Motor neuron (in vitro differentiated cells): ENCODE results near the gene RLF. TPM values are rescaled to one million over a fixed set of nuclear protein-coding genes. Genes with fewer than 3 reads are reported as not detected.

Experiments used
- ATAC-seq, 8 experiments: fragments of 200-7000 bp; cut with Tn5 transposase; replicated peaks in 6 of 8; 2 replicates each; pipeline ENCODE4 v1.8.0; 2021; ENCODE audit warnings: mild to moderate bottlenecking in 8 of 8, moderate library complexity in 8 of 8
- H3K27ac ChIP-seq, 2 donors: fragments of 250-450 bp; sonication (Bioruptor Pico); 2 replicates each; pipeline ENCODE4 v1.9.0; 2021; ENCODE audit warnings: antibody characterized with exemption in 2 of 2, mild to moderate bottlenecking in 2 of 2, moderate library complexity in 1 of 2
- H3K4me1 ChIP-seq, 2 donors: fragments of 250-450 bp; sonication (Bioruptor Pico); replicated peaks in 1 of 2; 2 replicates each; pipeline ENCODE4 v1.6.1; 2021; ENCODE audit warnings: antibody characterized with exemption in 2 of 2, mild to moderate bottlenecking in 2 of 2, moderate library complexity in 1 of 2
- H3K4me3 ChIP-seq, 5 donors: fragments of 250-450 bp; sonication (Bioruptor Pico); 2 replicates each; pipeline ENCODE4 v1.9.0; 2021; ENCODE audit warnings: antibody characterized with exemption in 5 of 5, mild to moderate bottlenecking in 5 of 5, moderate library complexity in 4 of 5
- WGBS, 10 experiments: fragments of 450-650 bp; shearing (Covaris generic); methylation state at CpG; one replicate each; pipeline ENCODE4 v1.0.0; 2022; 5-methylcytosine and 5-hydroxymethylcytosine counted together
- in situ Hi-C, 9 experiments: fragments of 400-800 bp; cut with MboI; loops; one replicate each; pipeline ENCODE4 v1.15.0; 2021; ENCODE audit warnings: low sequenced_read_pairs in 9 of 9, low pct_unique_long_range_greater_than_20kb in 2 of 9; ENCODE audit not compliant: unreplicated experiment in 9 of 9
- total RNA-seq, 8 experiments: library from RNA; unstranded; fragments of 300-600 nt; gene quantifications; 2 replicates each; pipeline versions ENCODE4 v1.2.3 to v1.2.4, GENCODE V29; 2022

RLF gene, protein sequence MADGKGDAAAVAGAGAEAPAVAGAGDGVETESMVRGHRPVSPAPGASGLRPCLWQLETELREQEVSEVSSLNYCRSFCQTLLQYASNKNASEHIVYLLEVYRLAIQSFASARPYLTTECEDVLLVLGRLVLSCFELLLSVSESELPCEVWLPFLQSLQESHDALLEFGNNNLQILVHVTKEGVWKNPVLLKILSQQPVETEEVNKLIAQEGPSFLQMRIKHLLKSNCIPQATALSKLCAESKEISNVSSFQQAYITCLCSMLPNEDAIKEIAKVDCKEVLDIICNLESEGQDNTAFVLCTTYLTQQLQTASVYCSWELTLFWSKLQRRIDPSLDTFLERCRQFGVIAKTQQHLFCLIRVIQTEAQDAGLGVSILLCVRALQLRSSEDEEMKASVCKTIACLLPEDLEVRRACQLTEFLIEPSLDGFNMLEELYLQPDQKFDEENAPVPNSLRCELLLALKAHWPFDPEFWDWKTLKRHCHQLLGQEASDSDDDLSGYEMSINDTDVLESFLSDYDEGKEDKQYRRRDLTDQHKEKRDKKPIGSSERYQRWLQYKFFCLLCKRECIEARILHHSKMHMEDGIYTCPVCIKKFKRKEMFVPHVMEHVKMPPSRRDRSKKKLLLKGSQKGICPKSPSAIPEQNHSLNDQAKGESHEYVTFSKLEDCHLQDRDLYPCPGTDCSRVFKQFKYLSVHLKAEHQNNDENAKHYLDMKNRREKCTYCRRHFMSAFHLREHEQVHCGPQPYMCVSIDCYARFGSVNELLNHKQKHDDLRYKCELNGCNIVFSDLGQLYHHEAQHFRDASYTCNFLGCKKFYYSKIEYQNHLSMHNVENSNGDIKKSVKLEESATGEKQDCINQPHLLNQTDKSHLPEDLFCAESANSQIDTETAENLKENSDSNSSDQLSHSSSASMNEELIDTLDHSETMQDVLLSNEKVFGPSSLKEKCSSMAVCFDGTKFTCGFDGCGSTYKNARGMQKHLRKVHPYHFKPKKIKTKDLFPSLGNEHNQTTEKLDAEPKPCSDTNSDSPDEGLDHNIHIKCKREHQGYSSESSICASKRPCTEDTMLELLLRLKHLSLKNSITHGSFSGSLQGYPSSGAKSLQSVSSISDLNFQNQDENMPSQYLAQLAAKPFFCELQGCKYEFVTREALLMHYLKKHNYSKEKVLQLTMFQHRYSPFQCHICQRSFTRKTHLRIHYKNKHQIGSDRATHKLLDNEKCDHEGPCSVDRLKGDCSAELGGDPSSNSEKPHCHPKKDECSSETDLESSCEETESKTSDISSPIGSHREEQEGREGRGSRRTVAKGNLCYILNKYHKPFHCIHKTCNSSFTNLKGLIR (N-terminal part only)
- total RNA-seq = 10 to 100 TPM in 7 of 8 experiments, 1 to 10 TPM in 1; 8.8 to 61.1 (median 31.2) TPM

DNA sequence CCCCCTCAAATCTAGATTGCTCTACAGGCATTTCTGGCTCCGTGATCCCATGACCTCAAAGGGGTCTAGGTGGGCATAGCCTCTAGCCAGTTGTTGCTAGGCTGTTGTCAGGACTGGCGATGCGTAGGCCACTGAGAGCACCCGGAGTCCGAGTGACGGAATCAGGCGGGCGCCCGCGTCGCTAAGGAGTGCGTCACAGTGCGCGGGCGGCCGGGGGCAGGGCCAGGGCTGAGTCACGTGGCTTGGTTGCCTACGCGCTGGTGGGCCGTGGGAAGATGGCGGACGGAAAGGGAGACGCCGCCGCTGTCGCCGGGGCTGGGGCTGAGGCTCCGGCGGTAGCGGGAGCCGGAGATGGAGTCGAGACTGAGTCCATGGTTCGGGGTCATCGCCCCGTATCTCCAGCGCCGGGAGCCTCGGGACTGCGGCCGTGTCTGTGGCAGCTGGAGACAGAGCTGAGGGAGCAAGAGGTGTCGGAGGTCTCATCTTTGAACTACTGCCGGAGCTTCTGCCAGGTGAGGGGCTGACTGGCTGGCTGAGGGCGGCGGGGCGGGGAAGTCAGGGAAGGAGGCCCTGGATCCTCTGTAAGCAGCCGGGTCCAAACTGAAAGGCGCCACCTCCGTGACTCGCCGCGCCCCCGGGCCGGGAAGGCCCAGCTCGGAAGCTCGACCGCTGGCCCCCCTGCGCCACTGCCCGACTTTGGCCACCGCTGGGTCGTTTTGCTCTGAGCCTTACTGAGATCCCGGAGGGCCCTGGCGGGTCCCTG lies at the start of gene RLF:
TSS of gene RLF (plus strand) at position 263 of the 763 bp plus-strand sequence. CDS start at position 276, 13 bp downstream.
- 0 to 7% (median 1%) methylated on average over 1 to 32 of the region's 62 CpGs; no CpG with 5 or more reads in 3 of the 10 experiments for WGBS, 10 experiments
- in situ Hi-C loops = no loop called here
- peak; percentile 95 to 99 (median 98) for ATAC-seq
- Histone ChIP-seq H3K4me3 (peak within 1 kb of the TSS; percentile 71 to 89 (median 86)), H3K4me1 (peaks cover 18 to 24% of the 10 kb centered on the region in 2 donors), H3K27ac (peak within 1 kb of the TSS; percentile 93 to 98)

DNA sequence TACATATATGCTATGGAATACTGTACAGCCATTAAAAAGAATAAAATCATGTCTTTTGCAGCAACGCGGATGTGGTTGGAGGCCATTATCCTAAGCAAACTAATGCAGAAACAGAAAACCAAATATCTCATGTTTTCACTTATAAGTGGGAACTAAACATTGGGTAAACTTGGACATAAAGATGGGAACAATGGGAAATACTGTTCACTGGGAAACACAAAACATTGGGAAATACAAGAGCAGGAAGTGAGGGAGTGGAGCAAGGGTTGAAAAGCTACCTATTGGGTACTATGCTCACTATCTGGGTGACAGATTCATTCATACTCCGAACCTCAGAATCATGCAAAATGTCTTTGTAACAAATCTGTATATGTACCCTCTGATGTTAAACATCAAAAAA lies 46.8 kb upstream of the RLF start:
- ATAC-seq = no peak
- Histone ChIP-seq H3K4me1 (no peaks in the 10 kb centered on the region), H3K4me3 (no peak overlapping the region), H3K27ac (no peak overlapping the region)
- in situ Hi-C loops = no loop called here
- 50 to 84% (median 75%) methylated on average over 1 to 3 of the region's 3 CpGs for WGBS, 10 experiments

DNA sequence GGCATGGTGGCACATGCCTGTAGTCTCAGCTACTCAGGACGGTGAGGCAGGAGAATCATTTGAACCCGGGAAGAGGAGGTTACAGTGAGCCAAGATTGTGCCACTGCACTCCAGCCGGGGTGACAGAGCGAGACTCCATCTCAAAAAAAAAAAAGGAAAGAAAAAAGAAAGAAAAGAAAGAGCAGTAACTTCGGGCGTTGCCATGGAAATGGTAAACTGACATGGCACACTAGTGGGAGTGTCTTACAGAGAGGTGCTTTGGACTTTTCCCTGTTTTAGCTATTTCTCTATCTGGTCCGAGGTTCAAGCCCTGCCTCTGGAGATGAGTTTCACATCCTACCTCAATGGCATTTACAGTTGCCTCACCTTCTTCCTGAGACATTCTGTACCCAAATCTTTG lies 41.1 kb upstream of the RLF start:
- WGBS, 10 experiments = 27 to 100% (median 58%) methylated on average over 1 to 7 of the region's 7 CpGs; no CpG with 5 or more reads in 2 of the 10 experiments
- no peak for ATAC-seq
- Histone ChIP-seq H3K4me3 (no peak overlapping the region), H3K4me1 (no peaks in the 10 kb centered on the region), H3K27ac (no peak overlapping the region)
- in situ Hi-C loops = no loop called here

DNA sequence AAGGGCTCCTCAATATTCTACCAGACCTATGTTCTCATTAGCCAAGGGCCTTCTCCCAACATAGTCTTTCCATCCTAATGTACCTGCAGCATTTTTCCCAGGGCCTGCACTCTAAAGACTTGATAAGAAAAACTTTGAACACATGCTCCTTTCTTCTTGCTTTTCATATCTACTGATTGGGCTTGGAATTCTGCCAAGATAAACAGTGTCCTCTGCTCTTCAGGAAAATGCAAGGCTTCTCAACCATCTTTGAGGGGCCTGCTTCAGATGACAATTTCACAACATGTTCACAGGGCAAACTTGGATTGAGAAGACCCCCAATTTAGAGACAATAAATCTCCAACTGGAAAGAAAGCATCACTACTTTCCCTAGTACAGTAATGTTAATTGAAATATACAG lies 38.3 kb upstream of the RLF start:
- ATAC-seq = no peak
- Histone ChIP-seq H3K4me3 (no peak overlapping the region), H3K4me1 (no peaks in the 10 kb centered on the region), H3K27ac (no peak overlapping the region)
- in situ Hi-C loops = no loop called here

DNA sequence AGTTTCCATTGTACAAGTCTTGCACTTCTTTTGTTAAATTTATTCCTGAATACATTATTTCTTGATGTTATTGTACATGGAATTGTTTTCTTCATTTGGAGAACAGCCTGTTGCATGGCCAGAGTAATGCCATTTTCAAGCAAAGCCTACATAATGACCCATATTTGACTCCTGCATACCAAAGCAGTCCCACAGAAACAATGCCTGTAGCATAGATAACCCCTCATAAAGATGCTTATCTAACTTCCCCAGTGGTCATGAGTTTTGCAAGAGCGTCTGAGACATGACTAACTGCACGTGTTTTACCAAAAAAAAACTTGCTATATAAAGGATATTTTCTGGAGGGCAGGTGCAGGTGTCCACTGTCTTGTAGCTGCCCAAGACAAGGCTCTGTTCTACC lies 30.3 kb upstream of the RLF start:
- WGBS, 10 experiments = 0 to 88% (median 75%) methylated on average over 2 of the region's 2 CpGs; no CpG with 5 or more reads in 1 of the 10 experiments
- in situ Hi-C loops = loop anchor here in 4 of 9 experiments (25.0 kb wide), 3 partner anchors 181 to 281 kb away; partner anchors contain the start of gene COL9A2 (in 1 of the 4)
- Histone ChIP-seq H3K4me1 (no peaks in the 10 kb centered on the region), H3K4me3 (no peak overlapping the region), H3K27ac (no peak overlapping the region)
- ATAC-seq = no peak

DNA sequence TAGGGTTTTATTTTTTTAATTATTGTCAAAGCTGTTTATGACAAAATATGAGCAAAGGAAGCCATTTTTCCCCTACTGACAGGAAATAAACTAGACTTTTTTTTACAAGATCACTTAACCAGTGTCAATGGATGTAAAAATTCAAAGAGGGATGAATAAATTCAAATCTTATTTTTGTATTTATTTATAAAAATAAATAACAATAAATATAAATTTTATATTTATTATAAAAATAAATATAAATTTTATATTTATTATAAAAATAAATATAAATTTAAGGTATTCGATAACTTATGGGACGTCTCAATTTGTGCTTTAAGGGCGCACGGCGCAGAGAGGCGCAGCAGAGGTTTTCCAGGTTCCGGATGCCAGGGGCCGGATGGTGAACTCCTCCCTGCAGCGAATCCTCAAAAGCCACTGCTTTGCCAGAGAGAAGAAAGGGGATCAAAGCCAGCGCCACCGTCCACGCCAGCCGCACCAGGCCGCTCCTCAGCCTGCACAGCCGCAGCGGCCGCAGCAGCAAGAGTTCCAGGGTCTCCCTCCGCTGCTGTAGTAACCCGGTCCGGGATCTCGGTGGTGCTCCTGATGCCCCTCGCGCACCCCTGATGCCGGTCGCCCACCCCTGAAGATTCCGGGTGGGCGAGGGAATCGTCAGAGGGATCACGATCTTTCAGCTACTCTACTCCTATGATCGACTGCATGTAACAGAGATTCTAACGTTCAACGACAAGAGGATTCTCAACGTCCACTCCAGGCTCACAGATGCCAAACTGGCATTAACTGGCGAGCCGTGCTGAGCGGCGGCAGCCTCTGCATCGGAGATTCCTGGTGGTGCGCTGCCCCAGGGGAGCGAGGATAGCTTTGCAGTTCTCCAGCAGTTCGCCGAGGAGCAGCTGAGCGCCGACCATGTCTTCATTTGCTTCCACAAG lies 28.5 kb upstream of the RLF start:
- no peak overlapping the region for H3K27ac ChIP-seq
- no peaks in the 10 kb centered on the region for H3K4me1 ChIP-seq
- no peak overlapping the region for H3K4me3 ChIP-seq
- in situ Hi-C loops = loop anchor here in 4 of 9 experiments (25.0 kb wide), 3 partner anchors 180 to 280 kb away; partner anchors contain the start of gene COL9A2 (in 1 of the 4)
- ATAC-seq = peak in 1 of 8 experiments; percentile 85
- WGBS, 10 experiments = 17 to 97% (median 78%) methylated on average over 1 to 39 of the region's 44 CpGs

DNA sequence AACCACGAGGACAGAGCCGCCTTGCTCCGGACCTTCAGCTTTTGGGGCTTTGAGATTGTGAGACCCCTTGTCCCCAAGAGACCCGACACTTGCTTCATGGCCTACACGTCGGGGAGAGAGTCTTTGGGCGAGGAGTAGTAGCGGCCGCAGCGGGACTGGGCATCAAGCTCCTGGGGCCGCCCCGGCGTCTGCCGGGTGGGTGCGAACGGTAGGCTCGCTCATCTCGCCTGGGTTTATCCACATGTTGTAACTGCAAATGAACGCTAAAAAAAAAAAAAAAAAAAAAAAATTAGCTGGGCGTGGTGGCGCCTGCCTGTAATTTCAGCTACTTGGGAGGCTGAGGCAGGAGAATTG lies 27.9 kb upstream of the RLF start:
- in situ Hi-C loops = loop anchor here in 4 of 9 experiments (25.0 kb wide), 3 partner anchors 179 to 279 kb away; partner anchors contain the start of gene COL9A2 (in 1 of the 4)
- WGBS, 10 experiments = 25 to 100% (median 89%) methylated on average over 2 to 18 of the region's 21 CpGs
- H3K4me1 ChIP-seq = no peaks in the 10 kb centered on the region
- no peak overlapping the region for H3K27ac ChIP-seq
- no peak overlapping the region for H3K4me3 ChIP-seq
- ATAC-seq = peak in 1 of 8 experiments; percentile 62

DNA sequence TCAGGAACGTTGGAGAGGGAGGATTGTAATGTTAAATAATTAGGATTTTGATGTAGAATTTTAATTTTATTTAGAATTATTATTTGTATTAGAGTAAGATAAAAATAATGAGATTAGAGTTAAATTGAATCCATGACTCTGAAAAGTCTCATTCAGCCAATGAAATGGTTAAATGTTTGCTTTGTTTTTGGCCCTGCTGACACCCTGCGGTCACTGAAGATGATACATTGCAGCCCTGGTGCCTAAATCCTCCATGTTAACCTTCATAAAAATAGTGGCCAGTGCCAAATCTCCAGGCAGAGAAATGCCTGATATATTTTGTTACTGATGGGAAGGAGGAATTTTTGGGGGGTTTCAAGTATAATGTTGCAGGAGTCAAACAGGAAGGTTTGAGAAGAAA lies 27.3 kb upstream of the RLF start:
- WGBS, 10 experiments = 6 to 66% (median 42%) methylated on average over 1 to 2 of the region's 2 CpGs
- in situ Hi-C loops = loop anchor here in 4 of 9 experiments (25.0 kb wide), 3 partner anchors 178 to 278 kb away; partner anchors contain the start of gene COL9A2 (in 1 of the 4)
- Histone ChIP-seq H3K27ac (no peak overlapping the region), H3K4me1 (no peaks in the 10 kb centered on the region), H3K4me3 (no peak overlapping the region)
- ATAC-seq = no peak

DNA sequence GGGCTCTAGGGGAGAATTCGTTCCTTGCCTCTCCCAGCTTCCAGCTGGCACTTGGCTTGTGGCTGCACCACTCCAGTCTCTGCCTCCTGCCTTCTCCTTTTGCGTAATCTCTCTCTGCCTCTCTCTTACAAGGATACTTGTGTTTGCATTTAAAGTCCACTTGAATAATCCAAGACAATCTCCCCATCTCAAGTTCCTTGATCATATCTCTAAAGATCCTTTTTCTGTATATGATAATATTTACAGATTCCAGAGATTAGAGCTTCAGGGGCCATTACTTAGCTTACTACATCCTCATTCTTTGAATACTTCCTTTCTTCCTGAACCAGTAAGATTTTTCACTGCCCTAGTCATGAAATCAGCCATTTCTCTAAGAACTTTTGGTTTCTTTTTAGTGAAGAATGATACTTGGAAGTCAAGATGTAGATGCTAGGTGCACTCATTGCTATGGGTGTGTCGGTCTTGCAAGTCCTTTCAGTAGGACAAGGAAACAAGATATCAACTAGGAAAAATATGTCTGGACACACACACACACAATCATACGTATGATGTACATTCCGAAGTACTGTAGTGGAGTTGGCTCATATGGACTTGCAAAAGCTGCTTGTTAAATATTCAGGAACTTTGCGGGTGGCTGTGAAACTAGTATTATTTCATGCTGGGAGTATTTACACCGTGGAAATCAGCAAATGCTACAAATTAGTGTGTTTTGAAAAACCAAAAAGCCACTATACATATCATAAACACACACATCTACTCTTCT lies 20.8 kb upstream of the RLF start:
- Histone ChIP-seq H3K4me1 (no peaks in the 10 kb centered on the region), H3K27ac (no peak overlapping the region), H3K4me3 (no peak overlapping the region)
- in situ Hi-C loops = loop anchor here in 5 of 9 experiments (10.0 to 25.0 kb wide), 4 partner anchors 172 to 272 kb away; partner anchors contain the start of gene COL9A2 (in 1 of the 5)
- WGBS, 10 experiments = 21 to 93% (median 63%) methylated on average over 1 to 7 of the region's 7 CpGs
- ATAC-seq = peak in 3 of 8 experiments; percentile 76 to 82 (median 80)

DNA sequence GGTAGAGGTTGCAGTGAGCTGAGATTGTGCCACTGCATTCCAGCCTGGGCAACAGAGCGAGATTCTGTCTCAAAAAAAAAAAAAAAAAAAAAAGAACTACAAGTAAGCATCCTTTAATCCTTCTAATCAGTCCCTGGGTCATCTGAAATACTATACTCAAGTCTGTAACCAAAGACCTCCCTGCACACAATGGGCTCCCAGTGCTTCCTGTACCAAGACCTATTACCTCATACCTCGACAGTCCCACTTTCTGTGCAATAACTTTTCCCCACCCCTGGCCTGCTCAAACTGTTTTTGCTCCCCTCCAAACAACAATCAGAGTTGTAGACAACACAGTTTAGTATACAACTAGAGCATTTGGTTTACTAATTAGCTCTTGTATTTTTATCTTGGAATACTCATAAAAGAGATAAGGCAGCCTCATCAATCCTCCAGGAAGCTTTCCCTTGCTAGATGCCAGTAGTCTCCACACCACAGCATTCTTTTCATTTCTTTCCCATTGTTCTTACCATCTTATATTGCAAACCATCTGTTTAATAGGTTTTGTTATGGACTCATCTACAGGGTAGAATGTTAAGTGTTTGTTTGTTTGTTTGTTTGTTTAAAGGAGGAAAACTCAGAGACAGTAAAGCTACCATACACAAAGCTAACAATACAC lies 19.2 kb upstream of the RLF start:
- WGBS, 10 experiments = 0 to 80% (median 54%) methylated on average over 1 to 2 of the region's 2 CpGs; no CpG with 5 or more reads in 4 of the 10 experiments
- Histone ChIP-seq H3K4me1 (no peaks in the 10 kb centered on the region), H3K27ac (no peak overlapping the region), H3K4me3 (no peak overlapping the region)
- ATAC-seq = no peak
- in situ Hi-C loops = loop anchor here in 5 of 9 experiments (10.0 to 25.0 kb wide), 4 partner anchors 170 to 270 kb away; partner anchors contain the start of gene COL9A2 (in 1 of the 5)
